GM23338 (cell line): ENCODE results near the gene COMMD3.

Source experiments
- POLR2AphosphoS5 ChIP-seq: IDR thresholded peaks from 2 replicates; pipeline ENCODE4 v1.6.1; 2016; ENCODE audit warnings: antibody characterized with exemption, low read depth
- TF ChIP-seq, protein P1 (sequence below), 2 experiments: fragments of 200-600 bp in 1 of 2; sonication (generic) in 1 of 2; conservative IDR thresholded peaks; 2 replicates each; pipeline versions ENCODE4 v1.5.1 to v1.6.1; 2016 to 2017; ENCODE audit warnings: antibody characterized with exemption in 2 of 2, low read depth in 2 of 2, mild to moderate bottlenecking in 2 of 2, moderate library complexity in 1 of 2

DNA sequence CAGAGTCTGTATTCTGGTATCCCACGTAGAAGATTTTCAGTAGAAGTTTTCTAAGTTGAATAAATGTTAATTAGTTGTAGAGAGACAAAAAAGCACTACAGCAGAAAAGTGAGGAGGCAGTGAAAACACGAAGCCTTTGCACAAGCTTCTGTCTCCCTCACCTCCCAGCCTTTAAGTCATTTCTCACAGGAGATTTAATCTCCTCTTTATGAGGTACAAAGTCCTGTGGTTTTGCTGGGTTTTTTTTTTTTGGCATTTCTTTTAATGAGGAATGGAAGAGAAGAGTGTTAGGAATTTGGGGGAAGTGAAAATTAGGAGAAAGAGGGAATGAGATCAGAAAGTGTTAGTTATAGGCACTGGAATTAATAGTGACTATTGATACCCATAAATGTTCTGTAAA lies 50.6 kb downstream of the COMMD3 start:
- TF ChIP-seq, protein P1, sequence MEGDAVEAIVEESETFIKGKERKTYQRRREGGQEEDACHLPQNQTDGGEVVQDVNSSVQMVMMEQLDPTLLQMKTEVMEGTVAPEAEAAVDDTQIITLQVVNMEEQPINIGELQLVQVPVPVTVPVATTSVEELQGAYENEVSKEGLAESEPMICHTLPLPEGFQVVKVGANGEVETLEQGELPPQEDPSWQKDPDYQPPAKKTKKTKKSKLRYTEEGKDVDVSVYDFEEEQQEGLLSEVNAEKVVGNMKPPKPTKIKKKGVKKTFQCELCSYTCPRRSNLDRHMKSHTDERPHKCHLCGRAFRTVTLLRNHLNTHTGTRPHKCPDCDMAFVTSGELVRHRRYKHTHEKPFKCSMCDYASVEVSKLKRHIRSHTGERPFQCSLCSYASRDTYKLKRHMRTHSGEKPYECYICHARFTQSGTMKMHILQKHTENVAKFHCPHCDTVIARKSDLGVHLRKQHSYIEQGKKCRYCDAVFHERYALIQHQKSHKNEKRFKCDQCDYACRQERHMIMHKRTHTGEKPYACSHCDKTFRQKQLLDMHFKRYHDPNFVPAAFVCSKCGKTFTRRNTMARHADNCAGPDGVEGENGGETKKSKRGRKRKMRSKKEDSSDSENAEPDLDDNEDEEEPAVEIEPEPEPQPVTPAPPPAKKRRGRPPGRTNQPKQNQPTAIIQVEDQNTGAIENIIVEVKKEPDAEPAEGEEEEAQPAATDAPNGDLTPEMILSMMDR (conservative IDR thresholded peaks at IDR 0.05; ENCODE audit: low read depth in 2 of 2): no peak
- TF ChIP-seq POLR2AphosphoS5: no peak
